ENCODE data around the gene SLC2A6.

Gene SLC2A6

GRCh38 chr9:133514460-133515239, 35.8 kb upstream of the SLC2A6 start:
- DNase-seq (ENCODE audit: low spot score) = no peak
- no peak for TF ChIP-seq CTCF (IDR thresholded peaks at IDR 0.05; ENCODE audit: extremely low read depth, missing control alignments)

GRCh38 chr9:133513214-133514100, 34.6 kb upstream of the SLC2A6 start:
- TF ChIP-seq CTCF (IDR thresholded peaks at IDR 0.05; ENCODE audit: extremely low read depth, missing control alignments) = no peak
- no peak for DNase-seq (ENCODE audit: low spot score)

- no peak for TF ChIP-seq CTCF (IDR thresholded peaks at IDR 0.05; ENCODE audit: extremely low read depth, missing control alignments)
- DNase-seq (ENCODE audit: low spot score) = no peak
These were observed 33.6 kb upstream of the SLC2A6 start for GRCh38 chr9:133512253-133513213.

- no peak for TF ChIP-seq CTCF (IDR thresholded peaks at IDR 0.05; ENCODE audit: extremely low read depth, missing control alignments)
- DNase-seq (ENCODE audit: low spot score) = no peak
These were observed 32.7 kb upstream of the SLC2A6 start for GRCh38 chr9:133511607-133512006.

- TF ChIP-seq CTCF (IDR thresholded peaks at IDR 0.05; ENCODE audit: extremely low read depth, missing control alignments) = no peak
- DNase-seq (ENCODE audit: low spot score) = no peak
These were observed 32.1 kb upstream of the SLC2A6 start for GRCh38 chr9:133510926-133511505.

- DNase-seq (ENCODE audit: low spot score) = no peak
- no peak for TF ChIP-seq CTCF (IDR thresholded peaks at IDR 0.05; ENCODE audit: extremely low read depth, missing control alignments)
These were observed 30.5 kb upstream of the SLC2A6 start for GRCh38 chr9:133509179-133510083.

Measured in GM20000 (cell line).